Vagina (tissue), 2 donors: ENCODE results near the gene FSIP1. TPM values are rescaled to one million over a fixed set of nuclear protein-coding genes. Genes with fewer than 3 reads are reported as not detected.

Experiments
- DNase-seq, 2 donors: peaks; one replicate each; pipeline ENCODE4 v3.0.0-alpha.2; 2017; ENCODE audit errors: extremely low spot score in 2 of 2
- H3K27ac ChIP-seq: fragments of 200-600 bp; sonication (generic); one replicate; pipeline ENCODE4 v1.5.1; 2019
- H3K27me3 ChIP-seq: fragments of 200-600 bp; sonication (generic); one replicate; pipeline ENCODE4 v1.5.1; 2019
- H3K36me3 ChIP-seq, 2 donors: fragments of 200-600 bp; sonication (generic); one replicate each; pipeline ENCODE4 v1.5.1; 2017 to 2019
- H3K4me1 ChIP-seq: fragments of 200-600 bp; sonication (generic); one replicate; pipeline ENCODE4 v1.5.1; 2019
- H3K4me3 ChIP-seq, 2 donors: fragments of 200-600 bp; sonication (generic); 1 replicate in 1 of 2; 2 replicates in 1 of 2; pipeline ENCODE4 v1.5.1; 2016 to 2019
- H3K9me3 ChIP-seq: fragments of 200-600 bp; sonication (generic); one replicate; pipeline ENCODE4 v1.5.1; 2019
- POLR2A ChIP-seq, 2 donors: fragments of 450-650 bp; IDR thresholded peaks; one replicate each; pipeline ENCODE4 v1.6.1; 2017; ENCODE audit warnings: antibody characterized with exemption in 2 of 2, mild to moderate bottlenecking in 2 of 2, moderate library complexity in 2 of 2
- POLR2AphosphoS5 ChIP-seq, 2 donors: sonication (generic); formaldehyde crosslinking; IDR thresholded peaks; one replicate each; pipeline ENCODE4 v1.9.0; 2017; ENCODE audit warnings: antibody characterized with exemption in 2 of 2, mild to moderate bottlenecking in 2 of 2, low read depth in 1 of 2; ENCODE audit not compliant: insufficient read depth in 1 of 2
- intact Hi-C: fragments of 100-400 bp; cut with DNase I; formaldehyde crosslinking; loops from one replicate; pipeline ENCODE4 v1.15.1; 2023
- total RNA-seq: library from RNA; depleted of rRNA; stranded (reverse); fragments of >200 nt; gene quantifications from one replicate; pipeline ENCODE4 v1.2.3, GENCODE V29; 2016
- TF ChIP-seq, protein P1 (sequence below), 3 experiments: fragments of 450-650 bp in 2 of 3; fragments of 200-600 bp in 1 of 3; sonication (generic) in 1 of 3; IDR thresholded peaks; one replicate each; pipeline ENCODE4 v1.5.1; 2017 to 2019; ENCODE audit warnings: antibody characterized with exemption in 3 of 3, mild to moderate bottlenecking in 2 of 3, moderate library complexity in 2 of 3

FSIP1 gene
- total RNA-seq, 1 donor from 2014 or later = 0.98 TPM

GRCh38 chr15:39744334-39745103 is 38.1 kb downstream of the FSIP1 start:
- no peak for DNase-seq
- no peak for TF ChIP-seq POLR2A (IDR thresholded peaks at IDR 0.05)
- TF ChIP-seq POLR2AphosphoS5 (IDR thresholded peaks at IDR 0.05; ENCODE audit: insufficient read depth in 1 of 2, low read depth in 1 of 2) = no peak
- TF ChIP-seq, protein P1, sequence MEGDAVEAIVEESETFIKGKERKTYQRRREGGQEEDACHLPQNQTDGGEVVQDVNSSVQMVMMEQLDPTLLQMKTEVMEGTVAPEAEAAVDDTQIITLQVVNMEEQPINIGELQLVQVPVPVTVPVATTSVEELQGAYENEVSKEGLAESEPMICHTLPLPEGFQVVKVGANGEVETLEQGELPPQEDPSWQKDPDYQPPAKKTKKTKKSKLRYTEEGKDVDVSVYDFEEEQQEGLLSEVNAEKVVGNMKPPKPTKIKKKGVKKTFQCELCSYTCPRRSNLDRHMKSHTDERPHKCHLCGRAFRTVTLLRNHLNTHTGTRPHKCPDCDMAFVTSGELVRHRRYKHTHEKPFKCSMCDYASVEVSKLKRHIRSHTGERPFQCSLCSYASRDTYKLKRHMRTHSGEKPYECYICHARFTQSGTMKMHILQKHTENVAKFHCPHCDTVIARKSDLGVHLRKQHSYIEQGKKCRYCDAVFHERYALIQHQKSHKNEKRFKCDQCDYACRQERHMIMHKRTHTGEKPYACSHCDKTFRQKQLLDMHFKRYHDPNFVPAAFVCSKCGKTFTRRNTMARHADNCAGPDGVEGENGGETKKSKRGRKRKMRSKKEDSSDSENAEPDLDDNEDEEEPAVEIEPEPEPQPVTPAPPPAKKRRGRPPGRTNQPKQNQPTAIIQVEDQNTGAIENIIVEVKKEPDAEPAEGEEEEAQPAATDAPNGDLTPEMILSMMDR (IDR thresholded peaks at IDR 0.05) = no peak
- no peaks in the 10 kb centered on the region for H3K36me3 ChIP-seq
- H3K27ac ChIP-seq = no peak overlapping the region
- no peaks in the 10 kb centered on the region for H3K27me3 ChIP-seq
- H3K4me3 ChIP-seq = no peak overlapping the region
- H3K4me1 ChIP-seq = no peaks in the 10 kb centered on the region
- intact Hi-C loops = no loop called here
- no peaks in the 10 kb centered on the region for H3K9me3 ChIP-seq

DNA sequence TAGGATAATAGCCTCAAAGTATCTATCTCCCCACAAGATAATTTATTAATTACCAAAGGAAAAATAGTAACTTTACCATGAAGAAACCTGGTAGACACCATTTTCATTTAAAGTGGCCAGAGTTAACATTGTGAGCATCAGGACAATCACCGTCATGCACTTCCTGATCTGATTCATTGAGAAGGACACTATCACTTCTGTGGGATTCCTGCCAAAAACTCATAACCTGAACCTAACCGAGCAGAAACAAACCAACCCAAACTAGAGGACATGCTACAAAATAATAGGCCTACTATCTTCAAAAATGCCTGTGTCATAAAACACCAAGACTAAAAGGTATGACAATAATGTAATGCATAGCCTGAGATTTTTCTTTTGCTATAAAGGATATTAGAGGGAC is 39.0 kb downstream of the FSIP1 start:
- Histone ChIP-seq H3K36me3 (no peaks in the 10 kb centered on the region), H3K27ac (no peak overlapping the region), H3K4me3 (no peak overlapping the region), H3K27me3 (no peaks in the 10 kb centered on the region), H3K4me1 (no peaks in the 10 kb centered on the region), H3K9me3 (no peaks in the 10 kb centered on the region)
- TF ChIP-seq POLR2A (IDR thresholded peaks at IDR 0.05) (no peak), POLR2AphosphoS5 (IDR thresholded peaks at IDR 0.05; ENCODE audit: insufficient read depth in 1 of 2, low read depth in 1 of 2) (no peak)
- TF ChIP-seq, protein P1 (IDR thresholded peaks at IDR 0.05) = no peak
- no peak for DNase-seq
- intact Hi-C loops = no loop called here

DNA sequence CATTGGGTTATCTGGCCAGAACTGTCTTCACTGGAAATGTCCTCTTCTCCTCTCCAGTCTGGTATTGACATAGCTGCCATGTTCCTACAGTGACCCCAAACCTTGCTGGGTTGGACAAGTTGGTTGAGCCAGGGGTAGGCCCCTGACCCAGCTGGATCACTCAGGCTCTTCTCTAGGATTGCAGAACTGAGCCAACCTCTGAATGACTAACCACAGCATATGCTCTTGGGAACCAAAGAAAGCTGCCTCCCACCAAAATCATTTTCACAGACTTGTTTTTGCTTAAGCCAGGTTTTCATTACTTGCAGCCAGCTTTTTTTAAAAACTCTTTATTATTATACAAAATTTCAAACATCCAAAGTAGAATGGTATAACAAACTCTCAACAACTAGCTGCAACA is 41.4 kb downstream of the FSIP1 start:
- Histone ChIP-seq H3K36me3 (no peaks in the 10 kb centered on the region), H3K4me3 (no peak overlapping the region), H3K9me3 (no peaks in the 10 kb centered on the region), H3K27ac (no peak overlapping the region), H3K4me1 (no peaks in the 10 kb centered on the region), H3K27me3 (no peaks in the 10 kb centered on the region)
- DNase-seq = no peak
- intact Hi-C loops = no loop called here
- TF ChIP-seq POLR2AphosphoS5 (IDR thresholded peaks at IDR 0.05; ENCODE audit: insufficient read depth in 1 of 2, low read depth in 1 of 2) (no peak), POLR2A (IDR thresholded peaks at IDR 0.05) (no peak)
- TF ChIP-seq, protein P1 (IDR thresholded peaks at IDR 0.05) = no peak

DNA sequence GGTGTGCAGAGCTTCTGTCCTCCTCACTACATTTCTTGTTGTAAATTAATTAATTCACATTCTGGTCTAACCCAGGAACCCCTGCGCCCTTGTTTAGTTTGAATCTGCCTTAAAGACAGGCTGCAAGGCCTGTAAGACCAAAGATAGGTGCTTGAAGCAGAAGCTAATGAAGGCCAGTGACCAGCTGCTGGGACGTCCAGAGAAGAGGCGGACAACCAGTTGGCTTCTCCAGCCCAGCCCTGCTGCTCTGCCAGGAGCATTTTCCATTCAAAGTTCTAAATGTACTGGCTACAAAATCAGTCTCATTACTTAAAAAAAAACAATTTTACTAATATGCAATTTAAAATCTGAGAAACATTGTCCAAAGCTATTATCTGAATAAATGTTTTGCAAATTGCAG is 43.6 kb downstream of the FSIP1 start:
- Histone ChIP-seq H3K9me3 (no peaks in the 10 kb centered on the region), H3K27me3 (no peaks in the 10 kb centered on the region), H3K36me3 (no peaks in the 10 kb centered on the region), H3K4me1 (no peaks in the 10 kb centered on the region), H3K4me3 (no peak overlapping the region), H3K27ac (no peak overlapping the region)
- TF ChIP-seq POLR2AphosphoS5 (IDR thresholded peaks at IDR 0.05; ENCODE audit: insufficient read depth in 1 of 2, low read depth in 1 of 2) (no peak), POLR2A (IDR thresholded peaks at IDR 0.05) (no peak)
- TF ChIP-seq, protein P1 (IDR thresholded peaks at IDR 0.05) = no peak
- DNase-seq = no peak
- intact Hi-C loops = no loop called here

DNA sequence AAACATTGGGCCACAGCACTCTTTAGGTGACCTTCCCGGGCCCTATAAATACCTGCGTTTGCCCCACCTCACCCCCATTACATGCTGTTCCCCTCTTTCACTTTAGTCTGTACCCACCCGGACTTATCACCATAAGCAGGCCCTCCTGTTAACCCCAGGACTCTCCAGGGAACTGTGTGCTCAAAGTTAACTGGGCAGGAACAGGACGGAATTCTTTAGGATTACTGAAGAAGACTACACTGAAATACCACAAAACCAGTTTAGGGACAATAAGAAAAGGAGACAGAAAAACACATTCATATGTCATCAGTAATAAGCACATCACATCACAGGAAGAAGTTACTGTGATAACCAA is 45.5 kb downstream of the FSIP1 start:
- no peaks in the 10 kb centered on the region for H3K4me1 ChIP-seq
- intact Hi-C loops = no loop called here
- H3K9me3 ChIP-seq = no peaks in the 10 kb centered on the region
- no peak overlapping the region for H3K4me3 ChIP-seq
- H3K27ac ChIP-seq = no peak overlapping the region
- TF ChIP-seq POLR2AphosphoS5 (IDR thresholded peaks at IDR 0.05; ENCODE audit: insufficient read depth in 1 of 2, low read depth in 1 of 2) = no peak
- no peak for TF ChIP-seq POLR2A (IDR thresholded peaks at IDR 0.05)
- TF ChIP-seq, protein P1 (IDR thresholded peaks at IDR 0.05) = no peak
- H3K27me3 ChIP-seq = no peaks in the 10 kb centered on the region
- H3K36me3 ChIP-seq = no peaks in the 10 kb centered on the region
- no peak for DNase-seq
